AG04450 (cell line): ENCODE measurements around the gene ZNF718. TPM values are rescaled to one million over a fixed set of nuclear protein-coding genes. Genes with fewer than 3 reads are reported as not detected.

Experiments
- CTCF ChIA-PET: fragments of 300-600, 350-600 bp; formaldehyde crosslinking; extraction: SDS; loops from one replicate; lab custom pipeline; 2022; ENCODE audit warnings: antibody characterized with exemption, inconsistent platforms; lab: Charles Lee
- POLR2A ChIA-PET: fragments of 350-600 bp; formaldehyde crosslinking; extraction: SDS; loops from one replicate; lab custom pipeline; 2021; ENCODE audit warnings: antibody characterized with exemption, inconsistent platforms; lab: Yijun Ruan, JAX
- DNase-seq: peaks from one replicate; pipeline ENCODE4 v3.0.0-alpha.2; 2011; ENCODE audit warnings: low read depth, low spot score
- H3K27ac ChIP-seq: one replicate; pipeline ENCODE4 v1.5.1; 2012; ENCODE audit warnings: low read depth, low read length, control low read depth
- H3K27me3 ChIP-seq: one replicate; pipeline ENCODE4 v1.6.0; 2012; ENCODE audit warnings: low read length; ENCODE audit not compliant: control insufficient read depth, insufficient read depth
- H3K4me3 ChIP-seq: 2 replicates; pipeline ENCODE4 v1.5.1; 2011; ENCODE audit warnings: mild to moderate bottlenecking, low read depth, low read length, control low read depth
- H3K9me3 ChIP-seq: 2 replicates; pipeline ENCODE4 v1.5.1; 2012; ENCODE audit warnings: low read length; ENCODE audit not compliant: control insufficient read depth, insufficient read depth
- CTCF ChIP-seq: IDR thresholded peaks from 2 replicates; pipeline ENCODE4 v1.5.1; 2011; ENCODE audit warnings: low read depth, low read length, control low read depth, inconsistent platforms
- polyA plus RNA-seq: library from polyadenylated mRNA; depleted of rRNA; stranded (reverse); fragments of >200 nt; gene quantifications from 2 replicates; pipeline ENCODE4 v1.2.3, GENCODE V29; 2011

The ZNF718 gene
- polyA plus RNA-seq, 1 experiment = 2.6 TPM

DNA sequence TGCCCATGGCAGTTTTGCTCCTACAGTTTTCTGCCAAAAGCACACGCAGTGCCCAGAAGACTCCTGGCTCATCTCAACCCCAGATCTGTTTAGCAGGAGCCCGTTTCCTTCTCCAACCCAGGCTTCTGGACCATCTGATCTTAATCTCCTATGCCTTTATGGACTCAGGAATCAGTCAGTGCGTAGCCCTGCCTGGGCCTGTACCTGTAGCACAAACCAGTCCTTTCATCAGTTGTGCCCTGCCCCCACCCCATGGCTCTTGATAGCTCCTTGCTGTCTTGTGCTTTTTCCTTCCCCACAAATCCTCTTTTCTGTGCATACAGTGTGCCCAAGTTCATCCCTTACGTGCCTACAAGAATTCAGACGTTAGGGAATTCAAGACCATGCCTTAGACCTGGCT lies 1.5 kb downstream of the ZNF718 start:
- Histone ChIP-seq H3K9me3 (peaks cover 32% of the 10 kb centered on the region), H3K4me3 (peak overlapping the region; percentile 87), H3K27me3 (no peaks in the 10 kb centered on the region), H3K27ac (no peak overlapping the region)
- DNase-seq = no peak
- POLR2A ChIA-PET = no interaction called here
- CTCF ChIA-PET = no interaction called here
- no peak for TF ChIP-seq CTCF

DNA sequence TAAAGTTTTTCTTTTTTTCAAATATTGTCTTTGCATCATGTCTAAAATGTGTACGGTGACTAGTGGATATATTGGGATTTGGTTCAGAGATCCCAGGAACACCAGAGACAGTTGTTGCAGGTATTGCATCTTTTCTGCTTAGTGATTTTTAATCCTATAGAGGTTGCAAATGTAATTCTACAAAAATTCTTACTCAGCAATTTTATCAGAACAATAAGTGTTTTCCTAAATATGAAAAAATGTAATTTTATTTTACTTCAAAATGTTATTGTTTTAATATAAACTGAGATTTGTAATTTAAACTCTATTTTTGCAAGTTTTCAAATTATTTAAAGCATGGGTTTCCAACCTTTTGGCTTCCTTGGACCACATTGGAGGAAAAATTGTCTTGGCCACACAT lies 8.2 kb downstream of the ZNF718 start:
- Histone ChIP-seq H3K27me3 (no peaks in the 10 kb centered on the region), H3K4me3 (no peak overlapping the region), H3K9me3 (peaks cover 28% of the 10 kb centered on the region), H3K27ac (no peak overlapping the region)
- CTCF ChIA-PET = no interaction called here
- no peak for DNase-seq
- TF ChIP-seq CTCF = no peak
- POLR2A ChIA-PET = no interaction called here

- no peak for DNase-seq
- no peak for TF ChIP-seq CTCF
- Histone ChIP-seq H3K4me3 (no peak overlapping the region), H3K27me3 (no peaks in the 10 kb centered on the region), H3K27ac (no peak overlapping the region), H3K9me3 (peaks cover 44% of the 10 kb centered on the region)
- ChIA-PET CTCF (interaction anchor here (1.0 kb wide), 1 partner anchor 11 kb away, joined by 3 read pairs; no protein-coding TSS in a partner anchor), POLR2A (no interaction called here)
Observed at GRCh38 chr4:138935-139334, 14.6 kb downstream of the ZNF718 start.

DNA sequence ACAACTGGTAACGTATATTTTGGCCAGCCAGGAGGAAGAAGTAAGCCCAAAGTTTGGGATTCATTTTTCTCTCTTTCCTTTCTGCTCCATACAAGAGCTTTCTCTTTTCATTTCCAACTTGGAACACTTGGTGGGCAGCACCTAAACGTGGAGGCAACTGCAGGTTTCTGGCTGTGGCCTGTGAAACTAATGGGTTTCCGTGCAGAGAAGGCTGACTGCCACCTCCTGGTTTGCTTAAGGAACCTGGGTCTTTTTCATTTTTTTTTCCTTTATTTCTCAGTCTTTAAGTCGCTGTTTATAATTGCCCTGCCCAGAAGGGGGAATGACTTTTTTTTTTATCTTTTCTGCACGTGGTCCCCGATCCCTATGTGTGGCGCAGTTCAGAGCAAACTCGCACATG lies 15.4 kb downstream of the ZNF718 start:
- ChIA-PET POLR2A (no interaction called here), CTCF (no interaction called here)
- no peaks in the 10 kb centered on the region for H3K27me3 ChIP-seq
- H3K27ac ChIP-seq = no peak overlapping the region
- no peak for TF ChIP-seq CTCF
- no peak for DNase-seq
- peaks cover 41% of the 10 kb centered on the region; the same call in 1 of the 2 replicates for H3K9me3 ChIP-seq
- no peak overlapping the region for H3K4me3 ChIP-seq

DNA sequence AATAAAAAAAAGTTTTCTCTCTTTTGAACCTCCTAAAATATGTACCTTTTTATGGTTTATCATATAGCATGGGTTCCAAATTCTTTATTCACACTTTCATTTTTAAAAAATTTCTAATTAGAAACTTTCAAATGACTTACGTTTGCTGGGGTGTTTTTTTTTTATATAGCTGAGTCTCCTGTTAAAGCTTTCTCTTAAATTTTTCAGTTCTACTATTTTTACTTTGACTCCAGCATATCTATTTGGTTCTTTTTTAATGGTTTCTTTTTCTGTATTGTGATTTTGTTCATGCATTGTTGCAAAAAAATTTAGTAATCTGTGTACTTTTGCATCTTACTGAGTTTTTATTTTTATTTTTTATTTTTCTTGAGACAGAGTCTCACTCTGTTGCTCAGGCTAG lies 22.3 kb downstream of the ZNF718 start:
- POLR2A ChIA-PET = no interaction called here
- H3K4me3 ChIP-seq = no peak overlapping the region
- peaks cover 41% of the 10 kb centered on the region for H3K9me3 ChIP-seq
- CTCF ChIA-PET = no interaction called here
- DNase-seq = no peak
- no peak overlapping the region for H3K27ac ChIP-seq
- no peaks in the 10 kb centered on the region for H3K27me3 ChIP-seq
- TF ChIP-seq CTCF = no peak
